ENCODE results near the gene POLD1. TPM values are rescaled to one million over a fixed set of nuclear protein-coding genes. Genes with fewer than 3 reads are reported as not detected.
A peak's percentile ranks its signal among the peaks of the same experiment; 100 is the strongest.

Gene POLD1
- total RNA-seq, 1 donor, result 25.0 TPM

- TF ChIP-seq CTCF (IDR thresholded peaks at IDR 0.05; ENCODE audit: insufficient read depth, low read depth, low read length), result no peak
- no peak for DNase-seq (ENCODE audit: low read depth)
- H3K4me3 ChIP-seq (ENCODE audit: low read depth, low read length), result no peak overlapping the region
Observed at GRCh38 chr19:50406829-50407228, 22.7 kb downstream of the POLD1 start.

- no peak overlapping the region for H3K4me3 ChIP-seq (ENCODE audit: low read depth, low read length)
- TF ChIP-seq CTCF (IDR thresholded peaks at IDR 0.05; ENCODE audit: insufficient read depth, low read depth, low read length), result no peak
- no peak for DNase-seq (ENCODE audit: low read depth)
Observed at GRCh38 chr19:50409347-50409746, 25.2 kb downstream of the POLD1 start.

GRCh38 chr19:50410109-50410508 is 26.0 kb downstream of the POLD1 start:
- TF ChIP-seq CTCF (IDR thresholded peaks at IDR 0.05; ENCODE audit: insufficient read depth, low read depth, low read length), result no peak
- no peak for DNase-seq (ENCODE audit: low read depth)
- H3K4me3 ChIP-seq (ENCODE audit: low read depth, low read length), result no peak overlapping the region

- no peak for DNase-seq (ENCODE audit: low read depth)
- TF ChIP-seq CTCF (IDR thresholded peaks at IDR 0.05; ENCODE audit: insufficient read depth, low read depth, low read length), result no peak
- H3K4me3 ChIP-seq (ENCODE audit: low read depth, low read length), result no peak overlapping the region
Observed at GRCh38 chr19:50412419-50412818, 28.3 kb downstream of the POLD1 start.

- TF ChIP-seq CTCF (IDR thresholded peaks at IDR 0.05; ENCODE audit: insufficient read depth, low read depth, low read length), result no peak
- no peak overlapping the region for H3K4me3 ChIP-seq (ENCODE audit: low read depth, low read length)
- DNase-seq (ENCODE audit: low read depth), result no peak
Observed at GRCh38 chr19:50413096-50413495, 28.9 kb downstream of the POLD1 start.

- no peak for TF ChIP-seq CTCF (IDR thresholded peaks at IDR 0.05; ENCODE audit: insufficient read depth, low read depth, low read length)
- H3K4me3 ChIP-seq (ENCODE audit: low read depth, low read length), result no peak overlapping the region
- DNase-seq (ENCODE audit: low read depth), result no peak
Observed at GRCh38 chr19:50413531-50413930, 29.4 kb downstream of the POLD1 start.

GRCh38 chr19:50414864-50415660 is 30.9 kb downstream of the POLD1 start:
- no peak overlapping the region for H3K4me3 ChIP-seq (ENCODE audit: low read depth, low read length)
- DNase-seq (ENCODE audit: low read depth), result peak; percentile 59
- TF ChIP-seq CTCF (IDR thresholded peaks at IDR 0.05; ENCODE audit: insufficient read depth, low read depth, low read length), result peak; percentile 79
